ENCODE results near the gene PPDPF.

DNA sequence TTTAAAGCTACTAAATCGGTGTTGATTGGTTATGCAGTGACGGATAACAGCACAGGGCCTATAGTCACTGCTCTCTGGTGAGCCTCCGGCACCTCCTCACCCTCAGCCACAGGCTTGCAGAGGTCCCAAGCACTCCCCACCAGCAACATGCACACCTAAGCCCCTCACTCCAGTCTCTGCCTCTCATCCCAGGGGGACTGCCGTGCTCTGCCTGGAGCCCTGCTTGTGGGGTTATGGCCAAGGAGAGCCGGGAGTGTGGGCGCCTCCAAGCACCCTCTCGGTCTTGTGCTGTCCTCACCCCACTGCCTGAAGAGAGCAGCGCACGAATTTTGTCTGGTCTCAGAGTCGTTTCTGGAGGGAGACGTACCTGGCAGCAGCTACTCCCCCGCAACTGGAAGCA, 14.8 kb upstream of the PPDPF start:
- TF ChIP-seq, protein P1, sequence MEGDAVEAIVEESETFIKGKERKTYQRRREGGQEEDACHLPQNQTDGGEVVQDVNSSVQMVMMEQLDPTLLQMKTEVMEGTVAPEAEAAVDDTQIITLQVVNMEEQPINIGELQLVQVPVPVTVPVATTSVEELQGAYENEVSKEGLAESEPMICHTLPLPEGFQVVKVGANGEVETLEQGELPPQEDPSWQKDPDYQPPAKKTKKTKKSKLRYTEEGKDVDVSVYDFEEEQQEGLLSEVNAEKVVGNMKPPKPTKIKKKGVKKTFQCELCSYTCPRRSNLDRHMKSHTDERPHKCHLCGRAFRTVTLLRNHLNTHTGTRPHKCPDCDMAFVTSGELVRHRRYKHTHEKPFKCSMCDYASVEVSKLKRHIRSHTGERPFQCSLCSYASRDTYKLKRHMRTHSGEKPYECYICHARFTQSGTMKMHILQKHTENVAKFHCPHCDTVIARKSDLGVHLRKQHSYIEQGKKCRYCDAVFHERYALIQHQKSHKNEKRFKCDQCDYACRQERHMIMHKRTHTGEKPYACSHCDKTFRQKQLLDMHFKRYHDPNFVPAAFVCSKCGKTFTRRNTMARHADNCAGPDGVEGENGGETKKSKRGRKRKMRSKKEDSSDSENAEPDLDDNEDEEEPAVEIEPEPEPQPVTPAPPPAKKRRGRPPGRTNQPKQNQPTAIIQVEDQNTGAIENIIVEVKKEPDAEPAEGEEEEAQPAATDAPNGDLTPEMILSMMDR (IDR thresholded peaks at IDR 0.05), result no peak
- no peak for TF ChIP-seq EZH2 (IDR thresholded peaks at IDR 0.05; ENCODE audit: borderline replicate concordance, insufficient read depth, low read depth, low read length, poor library complexity, severe bottlenecking)

Data from B cell (primary cell).